CD4-positive, alpha-beta memory T cell (primary cell): ENCODE data around the gene TNFAIP2. TPM values are rescaled to one million over a fixed set of nuclear protein-coding genes. Genes with fewer than 3 reads are reported as not detected.
"Not testable (repeated sequence)": the region's sequence is repeated elsewhere in the genome, so short reads cannot be mapped to it uniquely, and the experiment has no call there.

ENCODE experiments used
- CTCF ChIA-PET: fragments of 350-600 bp; sonication (Branson Sonifier 250); formaldehyde crosslinking; loops from one replicate; lab custom pipeline; 2021; ENCODE audit warnings: inconsistent platforms; ENCODE audit not compliant: partially characterized antibody; lab: Charles Lee
- POLR2A ChIA-PET: fragments of 350-600 bp; sonication (Branson Sonifier 250); formaldehyde crosslinking; loops from one replicate; lab custom pipeline; 2021; ENCODE audit not compliant: partially characterized antibody; lab: Charles Lee
- DNase-seq, 5 donors: peaks; one replicate each; pipeline versions ENCODE4 v3.0.0 to v3.0.0-alpha.2; 2020 to 2022; ENCODE audit warnings: mixed read lengths in 1 of 5
- H3K27ac ChIP-seq: one replicate; pipeline ENCODE4 v1.7.0; 2013; ENCODE audit warnings: low read depth, low read length
- H3K27me3 ChIP-seq: 2 replicates; pipeline ENCODE4 v1.7.0; 2013; ENCODE audit warnings: mild to moderate bottlenecking, low read length, moderate library complexity; ENCODE audit not compliant: insufficient read depth
- H3K36me3 ChIP-seq: 2 replicates; pipeline ENCODE4 v1.7.0; 2013; ENCODE audit warnings: mild to moderate bottlenecking, low read length, moderate library complexity; ENCODE audit not compliant: insufficient read depth
- H3K4me1 ChIP-seq: 2 replicates; pipeline ENCODE4 v1.7.0; 2013; ENCODE audit warnings: mild to moderate bottlenecking, low read length, moderate library complexity; ENCODE audit not compliant: insufficient read depth
- H3K4me3 ChIP-seq, 2 donors: one replicate each; pipeline ENCODE4 v1.7.0; 2013; ENCODE audit warnings: low read length in 2 of 2, mild to moderate bottlenecking in 1 of 2
- H3K9me3 ChIP-seq, 2 donors: one replicate each; pipeline ENCODE4 v1.7.0; 2013; ENCODE audit warnings: low read length in 2 of 2, control low read depth in 1 of 2; ENCODE audit not compliant: control insufficient read depth in 1 of 2
- H3K27ac Mint-ChIP-seq, 7 donors: one replicate each; pipeline ENCODE4 v1.8.0; 2020 to 2021; ENCODE audit warnings: mixed read lengths in 7 of 7, mild to moderate bottlenecking in 6 of 7, inconsistent platforms in 3 of 7, moderate library complexity in 3 of 7
- H3K27me3 Mint-ChIP-seq, 2 donors: one replicate each; pipeline ENCODE4 v1.8.0; 2020 to 2021; ENCODE audit warnings: mixed read lengths in 2 of 2
- H3K36me3 Mint-ChIP-seq, 2 donors: one replicate each; pipeline ENCODE4 v1.8.0; 2020 to 2021; ENCODE audit warnings: mixed read lengths in 2 of 2, inconsistent platforms in 1 of 2, mild to moderate bottlenecking in 1 of 2
- H3K4me1 Mint-ChIP-seq, 4 donors: one replicate each; pipeline ENCODE4 v1.8.0; 2020 to 2021; ENCODE audit warnings: mixed read lengths in 4 of 4, mild to moderate bottlenecking in 1 of 4
- H3K4me3 Mint-ChIP-seq, 8 donors: one replicate each; pipeline ENCODE4 v1.8.0; 2020 to 2021; ENCODE audit warnings: mixed read lengths in 8 of 8, mild to moderate bottlenecking in 7 of 8, moderate library complexity in 6 of 8, inconsistent platforms in 3 of 8
- H3K9me3 Mint-ChIP-seq, 8 donors: one replicate each; pipeline ENCODE4 v1.8.0; 2020 to 2021; ENCODE audit warnings: mixed read lengths in 8 of 8, mild to moderate bottlenecking in 5 of 8, inconsistent platforms in 3 of 8, moderate library complexity in 1 of 8
- intact Hi-C: fragments of 100-400 bp; cut with micrococcal nuclease; formaldehyde crosslinking; loops from one replicate; pipeline ENCODE4 v1.15.1; 2023
- polyA plus RNA-seq, 2 donors: library from polyadenylated mRNA; unstranded; fragments of 300-500 nt; fragmentation: Illumina TruSeq; gene quantifications; one replicate each; pipeline ENCODE4 v1.2.3, GENCODE V29; 2021
- total RNA-seq, 2 experiments: library from RNA; stranded (reverse); gene quantifications; one replicate each; pipeline ENCODE4 v1.2.3, GENCODE V29; 2021

Gene TNFAIP2
- total and polyA plus RNA-seq, 4 experiments from 2014 or later, result 5.1 to 5.8 TPM; not detected in 2

DNA sequence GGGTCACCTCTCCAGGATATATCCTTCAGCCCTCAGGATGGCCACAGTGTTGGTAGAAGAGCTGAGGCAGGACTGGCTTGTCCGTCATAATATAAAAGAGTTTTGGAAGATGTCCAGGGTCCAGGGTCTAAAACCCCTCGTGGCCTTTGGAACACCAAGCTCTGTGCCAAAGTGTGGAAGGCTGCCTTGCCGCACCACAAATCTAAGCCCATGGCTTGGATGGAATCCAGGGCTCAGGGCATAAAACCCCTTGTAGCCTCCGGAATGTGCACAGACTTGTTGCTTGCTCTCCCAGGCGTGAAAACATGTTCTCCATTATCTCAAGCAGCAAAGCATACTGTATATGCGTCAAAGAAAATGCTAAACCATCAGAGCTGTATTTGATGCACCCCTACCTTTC is 46.7 kb downstream of the TNFAIP2 start:
- ChIA-PET CTCF (interaction anchor here (1.0 to 1.2 kb wide), 2 partner anchors 15 to 65 kb away, joined by 3 to 4 read pairs; no protein-coding TSS in a partner anchor), POLR2A (no interaction called here)
- intact Hi-C loops, result no loop called here
- Mint-ChIP-seq H3K27ac (no peak overlapping the region), H3K36me3 (peaks cover 0 to 6% of the 10 kb centered on the region in 2 donors), H3K4me1 (no peaks in the 10 kb centered on the region), H3K4me3 (no peak overlapping the region), H3K9me3 (peaks cover 0 to 74% (median 31%) of the 10 kb centered on the region in 8 donors), H3K27me3 (peaks cover 11 to 25% of the 10 kb centered on the region in 2 donors)
- Histone ChIP-seq H3K27ac (no peak overlapping the region), H3K36me3 (no peaks in the 10 kb centered on the region), H3K4me1 (no peaks in the 10 kb centered on the region), H3K9me3 (peaks cover 0 to 3% of the 10 kb centered on the region in 2 donors), H3K4me3 (no peak overlapping the region), H3K27me3 (no peaks in the 10 kb centered on the region)
- no peak for DNase-seq

DNA sequence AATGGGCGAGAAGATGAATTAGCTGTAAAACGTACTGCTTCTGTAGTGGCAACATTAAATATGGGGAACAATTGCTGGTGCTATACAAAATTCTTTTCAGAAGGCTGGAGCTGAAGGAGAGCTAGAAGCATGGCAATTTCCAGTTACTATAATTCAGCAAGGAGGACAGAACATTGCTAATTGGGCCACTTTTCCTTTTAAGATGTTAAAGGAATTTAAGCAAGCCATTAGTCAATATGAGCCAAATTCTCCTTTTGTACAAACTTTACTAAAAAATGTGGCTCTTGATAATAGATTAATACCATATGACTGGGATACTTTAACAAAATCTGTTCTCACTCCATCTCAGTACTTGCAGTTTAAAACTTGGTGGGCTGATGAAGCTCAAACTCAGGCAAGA is 47.9 kb downstream of the TNFAIP2 start:
- H3K4me1 ChIP-seq, H3K9me3 ChIP-seq, H3K36me3 ChIP-seq, DNase-seq, H3K27ac ChIP-seq, POLR2A ChIA-PET, H3K36me3 Mint-ChIP-seq, H3K4me3 ChIP-seq, H3K4me3 Mint-ChIP-seq, H3K27me3 ChIP-seq, intact Hi-C loops, CTCF ChIA-PET, H3K27ac Mint-ChIP-seq, H3K4me1 Mint-ChIP-seq: not testable (repeated sequence)
- H3K9me3 Mint-ChIP-seq, result peaks cover 0 to 79% (median 31%) of the 10 kb centered on the region in 8 donors
- H3K27me3 Mint-ChIP-seq, result peaks cover 11 to 24% of the 10 kb centered on the region in 2 donors

DNA sequence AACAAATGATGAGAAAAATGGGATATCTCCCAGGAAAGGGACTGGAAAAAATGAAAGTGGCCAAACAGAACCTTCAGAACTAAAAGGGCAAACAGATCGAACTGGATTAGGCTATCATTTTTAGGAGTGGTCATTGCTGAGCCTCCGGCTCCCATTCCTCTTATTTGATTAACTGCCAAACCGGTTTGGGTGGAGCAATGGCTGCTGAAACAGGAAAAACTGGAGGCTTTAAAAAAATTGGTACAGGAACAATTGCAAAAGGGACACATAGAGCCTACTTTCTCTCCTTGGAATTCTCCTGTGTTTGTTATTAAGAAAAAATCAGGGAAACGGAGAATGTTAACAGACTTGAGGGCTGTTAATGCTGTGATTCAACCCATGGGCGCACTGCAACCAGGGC is 49.7 kb downstream of the TNFAIP2 start:
- POLR2A ChIA-PET, result no interaction called here

DNA sequence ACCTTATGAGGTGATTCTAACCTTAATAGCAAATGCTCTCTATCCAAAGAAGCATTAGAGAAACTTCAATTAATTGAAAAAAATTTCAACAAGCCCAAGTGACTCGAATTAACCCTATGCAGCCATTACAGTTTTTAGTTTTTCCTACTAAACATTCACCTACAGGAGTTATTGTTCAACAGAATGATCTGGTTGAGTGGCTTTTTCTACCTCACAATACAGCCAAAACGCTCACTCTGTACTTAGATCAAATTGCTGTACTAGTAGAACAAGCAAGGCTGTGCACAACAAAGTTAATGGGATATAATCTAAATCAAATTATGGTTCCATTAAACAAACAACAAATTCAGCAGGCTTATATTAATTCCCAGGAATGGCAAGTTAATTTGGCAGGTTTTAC is 50.6 kb downstream of the TNFAIP2 start:
- H3K36me3 ChIP-seq, H3K4me3 ChIP-seq, CTCF ChIA-PET, H3K4me1 ChIP-seq, H3K27ac Mint-ChIP-seq, H3K36me3 Mint-ChIP-seq, H3K4me3 Mint-ChIP-seq, DNase-seq, H3K27me3 ChIP-seq, H3K9me3 ChIP-seq, H3K4me1 Mint-ChIP-seq, H3K27ac ChIP-seq, intact Hi-C loops, POLR2A ChIA-PET: not testable (repeated sequence)
- peaks cover 0 to 55% (median 27%) of the 10 kb centered on the region in 8 donors for H3K9me3 Mint-ChIP-seq
- peaks cover 5 to 21% of the 10 kb centered on the region in 2 donors for H3K27me3 Mint-ChIP-seq

More for the DNA sequence above, 49.7 kb downstream of the TNFAIP2 start:
- no peak overlapping the region for H3K27ac ChIP-seq
- no peak overlapping the region for H3K4me3 ChIP-seq
- Mint-ChIP-seq H3K27ac (no peak overlapping the region), H3K27me3 (peaks cover 5 to 21% of the 10 kb centered on the region in 2 donors), H3K9me3 (peaks cover 0 to 64% (median 31%) of the 10 kb centered on the region in 8 donors), H3K4me1 (no peaks in the 10 kb centered on the region), H3K36me3 (peaks cover 0 to 6% of the 10 kb centered on the region in 2 donors), H3K4me3 (no peak overlapping the region)
- H3K9me3 ChIP-seq, result peaks cover 0 to 3% of the 10 kb centered on the region in 2 donors
- H3K4me1 ChIP-seq, result no peaks in the 10 kb centered on the region
- intact Hi-C loops, result no loop called here
- CTCF ChIA-PET, result no interaction called here
- no peaks in the 10 kb centered on the region for H3K27me3 ChIP-seq
- DNase-seq, result no peak
- H3K36me3 ChIP-seq, result no peaks in the 10 kb centered on the region

DNA sequence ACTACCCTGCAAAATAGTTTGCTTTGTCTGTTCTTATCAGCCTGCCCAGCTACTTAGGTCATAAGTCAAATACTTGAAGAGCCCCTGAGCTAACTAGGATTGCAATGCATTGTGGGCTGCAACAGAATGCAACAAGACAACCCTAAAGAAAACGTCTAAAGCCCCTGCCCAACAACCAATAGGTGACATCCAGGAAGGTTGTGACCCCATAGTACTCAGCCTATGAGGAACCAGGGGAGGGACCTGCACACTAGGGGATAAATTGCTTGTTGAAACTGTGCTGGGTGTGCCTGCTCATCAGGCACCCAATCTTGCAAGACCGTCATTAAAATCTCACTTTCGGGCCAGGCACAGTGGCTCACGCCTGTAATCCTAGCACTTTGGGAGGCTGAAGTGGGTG is 52.9 kb downstream of the TNFAIP2 start:
- H3K4me3 ChIP-seq, H3K27me3 ChIP-seq, H3K4me3 Mint-ChIP-seq, H3K27ac Mint-ChIP-seq, POLR2A ChIA-PET, H3K27ac ChIP-seq, H3K9me3 ChIP-seq, H3K4me1 ChIP-seq, DNase-seq, intact Hi-C loops, H3K36me3 Mint-ChIP-seq, CTCF ChIA-PET, H3K36me3 ChIP-seq, H3K4me1 Mint-ChIP-seq: not testable (repeated sequence)
- peaks cover 7 to 17% of the 10 kb centered on the region in 2 donors for H3K27me3 Mint-ChIP-seq
- peaks cover 0 to 36% (median 14%) of the 10 kb centered on the region in 8 donors for H3K9me3 Mint-ChIP-seq

DNA sequence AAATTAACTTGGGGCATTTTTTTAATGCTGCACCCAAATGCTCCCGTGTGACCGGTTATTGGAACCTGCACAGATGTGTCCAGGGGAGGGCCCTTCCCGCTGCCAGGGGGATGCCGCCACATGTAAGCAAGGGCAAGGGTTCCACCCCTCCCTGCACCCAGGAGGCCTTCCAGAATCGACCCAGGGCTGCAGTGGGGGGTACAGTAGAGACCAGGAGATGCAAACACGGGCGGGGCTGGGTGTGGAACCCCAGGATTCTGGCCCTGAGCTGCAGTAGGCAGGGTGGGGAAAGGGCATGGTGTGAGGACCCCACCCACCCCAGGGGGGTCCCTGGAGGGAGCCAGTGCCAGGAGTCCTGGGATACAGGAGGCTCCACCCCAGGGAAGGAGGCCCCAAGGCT is 54.1 kb downstream of the TNFAIP2 start:
- Mint-ChIP-seq H3K27me3 (peaks cover 5 to 8% of the 10 kb centered on the region in 2 donors), H3K4me3 (no peak overlapping the region), H3K36me3 (no peaks in the 10 kb centered on the region), H3K9me3 (peaks cover 0 to 29% (median 12%) of the 10 kb centered on the region in 8 donors), H3K4me1 (no peaks in the 10 kb centered on the region), H3K27ac (no peak overlapping the region)
- Histone ChIP-seq H3K36me3 (no peaks in the 10 kb centered on the region), H3K27me3 (no peaks in the 10 kb centered on the region), H3K4me3 (no peak overlapping the region), H3K9me3 (peaks cover 0 to 3% of the 10 kb centered on the region in 2 donors), H3K4me1 (no peaks in the 10 kb centered on the region), H3K27ac (no peak overlapping the region)
- POLR2A ChIA-PET, result no interaction called here
- DNase-seq, result no peak
- CTCF ChIA-PET, result no interaction called here
- intact Hi-C loops, result no loop called here

DNA sequence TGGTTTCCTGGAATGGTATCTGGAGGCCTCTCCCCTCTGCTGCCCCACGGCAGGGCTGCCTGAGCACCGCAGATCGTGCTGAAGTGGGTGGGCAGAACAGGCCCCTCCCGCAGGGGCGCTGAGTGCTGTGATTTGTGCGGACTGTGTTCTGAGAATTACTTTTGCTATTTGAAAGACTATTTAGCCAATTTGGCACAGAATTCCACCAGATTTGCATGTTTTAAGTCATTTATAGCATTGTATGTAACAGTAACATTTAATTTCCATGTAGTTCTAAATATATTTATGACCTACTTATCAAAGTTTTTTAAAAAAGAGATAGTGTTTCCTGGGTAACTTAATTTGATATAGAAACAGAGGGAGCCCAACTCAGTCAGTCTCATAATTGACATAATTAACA is 55.3 kb downstream of the TNFAIP2 start:
- Mint-ChIP-seq H3K27me3 (peaks cover 5 to 6% of the 10 kb centered on the region in 2 donors), H3K36me3 (no peaks in the 10 kb centered on the region), H3K27ac (no peak overlapping the region), H3K9me3 (peaks cover 0 to 19% (median 5%) of the 10 kb centered on the region in 8 donors), H3K4me3 (no peak overlapping the region), H3K4me1 (no peaks in the 10 kb centered on the region)
- no peaks in the 10 kb centered on the region for H3K9me3 ChIP-seq
- no peak for DNase-seq
- H3K4me1 ChIP-seq, result no peaks in the 10 kb centered on the region
- H3K27ac ChIP-seq, result no peak overlapping the region
- POLR2A ChIA-PET, result no interaction called here
- no peaks in the 10 kb centered on the region for H3K27me3 ChIP-seq
- CTCF ChIA-PET, result no interaction called here
- no peaks in the 10 kb centered on the region for H3K36me3 ChIP-seq
- intact Hi-C loops, result no loop called here
- H3K4me3 ChIP-seq, result no peak overlapping the region

DNA sequence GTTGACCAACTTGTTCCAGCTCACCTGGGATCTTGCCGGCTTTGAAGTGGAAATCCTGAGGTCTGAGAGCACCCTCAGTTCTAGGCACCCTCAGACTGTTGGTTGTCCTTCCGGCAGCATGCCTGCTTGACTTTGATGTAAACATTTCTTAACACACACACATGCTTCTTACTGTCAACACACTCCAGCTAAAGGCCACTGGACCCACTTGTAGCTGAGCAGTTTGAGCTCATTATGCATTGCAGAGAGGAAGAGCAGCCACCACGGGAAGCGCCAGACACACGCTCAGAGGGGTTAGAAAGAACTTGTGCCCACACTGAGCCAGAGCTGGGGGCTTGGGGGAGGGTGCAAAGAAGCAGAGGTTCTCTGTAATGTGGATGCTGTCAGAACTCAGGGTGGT is 55.8 kb downstream of the TNFAIP2 start:
- H3K27me3 Mint-ChIP-seq, result peaks cover 6 to 7% of the 10 kb centered on the region in 2 donors
- H3K4me1 ChIP-seq, result no peaks in the 10 kb centered on the region
- no peak overlapping the region for H3K4me3 ChIP-seq
- ChIA-PET POLR2A (no interaction called here), CTCF (no interaction called here)
- no peaks in the 10 kb centered on the region for H3K27me3 ChIP-seq
- peaks cover 0 to 14% (median 3%) of the 10 kb centered on the region in 8 donors for H3K9me3 Mint-ChIP-seq
- intact Hi-C loops, result no loop called here
- H3K27ac Mint-ChIP-seq, result no peak overlapping the region
- H3K4me3 Mint-ChIP-seq, result no peak overlapping the region
- no peaks in the 10 kb centered on the region for H3K9me3 ChIP-seq
- no peak overlapping the region for H3K27ac ChIP-seq
- no peaks in the 10 kb centered on the region for H3K4me1 Mint-ChIP-seq
- H3K36me3 Mint-ChIP-seq, result no peaks in the 10 kb centered on the region
- no peak for DNase-seq
- H3K36me3 ChIP-seq, result no peaks in the 10 kb centered on the region
